ENCODE data around the gene CALML6. TPM values are rescaled to one million over a fixed set of nuclear protein-coding genes. Genes with fewer than 3 reads are reported as not detected.

CALML6 gene
- total RNA-seq, 1 experiment from 2014 or later = 1.9 TPM

- ATAC-seq (no peak), DNase-seq (ENCODE audit: low spot score) (no peak)
- TF ChIP-seq ZNF512 (CRISPR knock-in tag; IDR thresholded peaks at IDR 0.05; ENCODE audit: borderline replicate concordance) (peak; percentile 79; the same call in 1 of the 2 replicates), IRF2 (CRISPR knock-in tag; IDR thresholded peaks at IDR 0.05; ENCODE audit: borderline replicate concordance, low read depth) (no peak)
- H3K36me3 Mint-ChIP-seq = no peaks in the 10 kb centered on the region
- ChIA-PET CTCF (interaction anchor here (0.7 to 1.9 kb wide), 8 partner anchors 42 to 222 kb away, joined by 3 to 9 read pairs (median 4); no protein-coding TSS in a partner anchor), POLR2A (interaction anchor here (1.9 kb wide), 1 partner anchor 8 kb away, joined by 4 read pairs; no protein-coding TSS in a partner anchor)
- peaks cover 2% of the 10 kb centered on the region; the same call in 1 of the 2 replicates for H3K27me3 Mint-ChIP-seq (ENCODE audit: low read depth)
- H3K9me3 Mint-ChIP-seq = peaks cover 8% of the 10 kb centered on the region
- H3K4me3 Mint-ChIP-seq = no peak overlapping the region
- peak overlapping the region; percentile 65 for H3K27ac Mint-ChIP-seq
- peaks cover 4% of the 10 kb centered on the region for H3K4me1 Mint-ChIP-seq
These were observed 14.0 kb upstream of the CALML6 start for GRCh38 chr1:1900883-1901640.

DNA sequence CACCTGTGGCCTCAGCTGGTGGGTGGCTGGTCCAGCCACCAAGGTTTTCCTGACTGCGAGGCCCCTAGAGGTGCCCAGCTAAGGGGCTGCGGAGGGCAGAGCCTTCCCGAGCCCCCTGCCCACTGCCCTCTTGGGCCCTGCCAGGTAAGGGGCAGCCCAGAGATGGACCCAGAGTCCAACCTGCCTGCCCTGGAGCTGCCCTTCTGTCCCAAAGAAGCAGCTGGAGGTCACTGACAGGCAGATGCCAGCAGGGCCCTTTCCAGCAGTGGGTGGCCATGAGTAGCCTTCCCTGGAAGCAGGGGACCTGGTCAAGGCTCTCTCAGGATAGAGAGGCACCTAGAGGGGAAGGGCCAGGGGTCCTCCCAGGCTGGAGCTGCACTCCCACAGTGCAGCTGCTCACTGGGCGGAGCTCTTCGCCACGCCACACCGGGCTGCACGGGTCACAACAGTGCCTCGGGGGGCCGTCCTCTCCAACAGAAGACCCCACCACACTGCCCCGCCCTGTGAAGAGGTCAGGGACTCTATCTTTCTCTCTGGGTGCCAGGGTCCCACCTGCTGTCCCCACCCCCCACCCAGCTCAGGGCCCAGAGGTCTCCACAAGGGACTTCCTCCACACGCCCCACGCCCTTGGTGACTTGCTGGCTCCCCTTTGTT lies 13.3 kb upstream of the CALML6 start:
- peaks cover 8% of the 10 kb centered on the region for H3K4me1 Mint-ChIP-seq
- ChIA-PET CTCF (interaction anchor here (0.7 to 1.9 kb wide), 6 partner anchors 43 to 148 kb away, joined by 3 to 9 read pairs (median 4); partner anchors contain the start of gene PRKCZ), POLR2A (interaction anchor here (0.7 kb wide), 1 partner anchor 53 kb away, joined by 6 read pairs; no protein-coding TSS in a partner anchor)
- H3K9me3 Mint-ChIP-seq = peaks cover 8% of the 10 kb centered on the region
- ATAC-seq (no peak), DNase-seq (ENCODE audit: low spot score) (no peak)
- peaks cover 2% of the 10 kb centered on the region; the same call in 1 of the 2 replicates for H3K27me3 Mint-ChIP-seq (ENCODE audit: low read depth)
- no peak overlapping the region for H3K4me3 Mint-ChIP-seq
- H3K36me3 Mint-ChIP-seq = no peaks in the 10 kb centered on the region
- no peak overlapping the region for H3K27ac Mint-ChIP-seq
- no peak for TF ChIP-seq ZNF425 (CRISPR knock-in tag; conservative IDR thresholded peaks at IDR 0.05)
- no peak for TF ChIP-seq ZNF317 (CRISPR knock-in tag; IDR thresholded peaks at IDR 0.05; ENCODE audit: borderline replicate concordance, low read depth)
- no peak for TF ChIP-seq ZNF121 (CRISPR knock-in tag; IDR thresholded peaks at IDR 0.05)
- no peak for TF ChIP-seq RELA (CRISPR knock-in tag; IDR thresholded peaks at IDR 0.05; ENCODE audit: borderline replicate concordance)
- no peak for TF ChIP-seq ATF3 (CRISPR knock-in tag; conservative IDR thresholded peaks at IDR 0.05)
- no peak for TF ChIP-seq SMAD3 (CRISPR knock-in tag; IDR thresholded peaks at IDR 0.05; ENCODE audit: borderline replicate concordance)
- no peak for TF ChIP-seq SOX15 (CRISPR knock-in tag; IDR thresholded peaks at IDR 0.05)
- no peak for TF ChIP-seq SMAD4 (CRISPR knock-in tag; IDR thresholded peaks at IDR 0.05)
- no peak for TF ChIP-seq ETV6 (CRISPR knock-in tag; IDR thresholded peaks at IDR 0.05)
- TF ChIP-seq, protein P1, sequence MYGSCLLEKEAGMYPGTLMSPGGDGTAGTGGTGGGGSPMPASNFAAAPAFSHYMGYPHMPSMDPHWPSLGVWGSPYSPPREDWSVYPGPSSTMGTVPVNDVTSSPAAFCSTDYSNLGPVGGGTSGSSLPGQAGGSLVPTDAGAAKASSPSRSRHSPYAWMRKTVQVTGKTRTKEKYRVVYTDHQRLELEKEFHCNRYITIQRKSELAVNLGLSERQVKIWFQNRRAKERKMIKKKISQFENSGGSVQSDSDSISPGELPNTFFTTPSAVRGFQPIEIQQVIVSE (CRISPR knock-in tag; IDR thresholded peaks at IDR 0.05; ENCODE audit: borderline replicate concordance) = no peak
- TF ChIP-seq USF2 (CRISPR knock-in tag; IDR thresholded peaks at IDR 0.05) = no peak
- TF ChIP-seq TEAD1 (CRISPR knock-in tag; IDR thresholded peaks at IDR 0.05) = no peak
- no peak for TF ChIP-seq GTF2I (CRISPR knock-in tag; conservative IDR thresholded peaks at IDR 0.05)
- TF ChIP-seq, protein P2, sequence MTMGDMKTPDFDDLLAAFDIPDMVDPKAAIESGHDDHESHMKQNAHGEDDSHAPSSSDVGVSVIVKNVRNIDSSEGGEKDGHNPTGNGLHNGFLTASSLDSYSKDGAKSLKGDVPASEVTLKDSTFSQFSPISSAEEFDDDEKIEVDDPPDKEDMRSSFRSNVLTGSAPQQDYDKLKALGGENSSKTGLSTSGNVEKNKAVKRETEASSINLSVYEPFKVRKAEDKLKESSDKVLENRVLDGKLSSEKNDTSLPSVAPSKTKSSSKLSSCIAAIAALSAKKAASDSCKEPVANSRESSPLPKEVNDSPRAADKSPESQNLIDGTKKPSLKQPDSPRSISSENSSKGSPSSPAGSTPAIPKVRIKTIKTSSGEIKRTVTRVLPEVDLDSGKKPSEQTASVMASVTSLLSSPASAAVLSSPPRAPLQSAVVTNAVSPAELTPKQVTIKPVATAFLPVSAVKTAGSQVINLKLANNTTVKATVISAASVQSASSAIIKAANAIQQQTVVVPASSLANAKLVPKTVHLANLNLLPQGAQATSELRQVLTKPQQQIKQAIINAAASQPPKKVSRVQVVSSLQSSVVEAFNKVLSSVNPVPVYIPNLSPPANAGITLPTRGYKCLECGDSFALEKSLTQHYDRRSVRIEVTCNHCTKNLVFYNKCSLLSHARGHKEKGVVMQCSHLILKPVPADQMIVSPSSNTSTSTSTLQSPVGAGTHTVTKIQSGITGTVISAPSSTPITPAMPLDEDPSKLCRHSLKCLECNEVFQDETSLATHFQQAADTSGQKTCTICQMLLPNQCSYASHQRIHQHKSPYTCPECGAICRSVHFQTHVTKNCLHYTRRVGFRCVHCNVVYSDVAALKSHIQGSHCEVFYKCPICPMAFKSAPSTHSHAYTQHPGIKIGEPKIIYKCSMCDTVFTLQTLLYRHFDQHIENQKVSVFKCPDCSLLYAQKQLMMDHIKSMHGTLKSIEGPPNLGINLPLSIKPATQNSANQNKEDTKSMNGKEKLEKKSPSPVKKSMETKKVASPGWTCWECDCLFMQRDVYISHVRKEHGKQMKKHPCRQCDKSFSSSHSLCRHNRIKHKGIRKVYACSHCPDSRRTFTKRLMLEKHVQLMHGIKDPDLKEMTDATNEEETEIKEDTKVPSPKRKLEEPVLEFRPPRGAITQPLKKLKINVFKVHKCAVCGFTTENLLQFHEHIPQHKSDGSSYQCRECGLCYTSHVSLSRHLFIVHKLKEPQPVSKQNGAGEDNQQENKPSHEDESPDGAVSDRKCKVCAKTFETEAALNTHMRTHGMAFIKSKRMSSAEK (CRISPR knock-in tag; IDR thresholded peaks at IDR 0.05; ENCODE audit: borderline replicate concordance) = no peak
- no peak for TF ChIP-seq FOXK1 (CRISPR knock-in tag; IDR thresholded peaks at IDR 0.05)
